SK-MEL-5 (cell line): ENCODE measurements around the gene VTCN1. TPM values are rescaled to one million over a fixed set of nuclear protein-coding genes. Genes with fewer than 3 reads are reported as not detected.

Source experiments
- DNase-seq: peaks from one replicate; pipeline ENCODE4 v3.0.0-alpha.2; 2016; ENCODE audit warnings: low read depth, low spot score
- in situ Hi-C: cut with HindIII; loops from 2 replicates; pipeline ENCODE4 v1.10.0; 2016; ENCODE audit warnings: low sequenced_read_pairs, high pct_unique_total_duplicates, low pct_unique_long_range_greater_than_20kb
- small RNA-seq, 2 experiments: library from RNA; depleted of rRNA; stranded (forward); fragments of <200 nt; gene quantifications; one replicate each; pipeline ENCODE3, GENCODE V24; 2014
- total RNA-seq: library from RNA; depleted of rRNA; stranded (reverse); fragments of >200 nt; shearing (Covaris generic); gene quantifications from 2 replicates; pipeline ENCODE4 v1.2.3, GENCODE V29; 2014; rRNA removed

The VTCN1 gene
- total RNA-seq, 1 experiment from 2014 or later, result 0.37 TPM

GRCh38 chr1:117093870-117094621 is 116.7 kb downstream of the VTCN1 start:
- in situ Hi-C loops, result no loop called here
- DNase-seq, result no peak

Small RNA genes lying within 50 kb of the gene (small RNA-seq; reads per million reads assigned to genes)
- gene MIR942 (0.06 to 17.6 reads per million in 2 experiments), gene RF00017 (0 reads per million in 2 experiments)

Other genes starting within 250 kb of the VTCN1 start
- not detected in 2 replicates for gene CD101, start 209.2 kb downstream of the VTCN1 start, total RNA-seq
- 63.9 and 76.7 TPM in 2 replicates for gene TTF2, start 150.6 kb downstream of the VTCN1 start, total RNA-seq
- 14.8 and 16.0 TPM in 2 replicates for gene TRIM45, start 89.2 kb downstream of the VTCN1 start, total RNA-seq
- gene MAN1A2, start 156.5 kb upstream of the VTCN1 start, total RNA-seq, result 32.3 and 32.8 TPM in 2 replicates